Stomach (tissue), 9 donors: ENCODE results near the gene CLN5. TPM values are rescaled to one million over a fixed set of nuclear protein-coding genes. Genes with fewer than 3 reads are reported as not detected.
"Not testable (repeated sequence)": the region's sequence is repeated elsewhere in the genome, so short reads cannot be mapped to it uniquely, and the experiment has no call there.

Source experiments
- DNase-seq, 2 donors: peaks; one replicate each; pipeline versions ENCODE4 v3.0.0 to v3.0.0-alpha.2; 2013 to 2019
- H3K27ac ChIP-seq, 5 donors: fragments of 200-600 bp in 4 of 5; sonication (generic) in 4 of 5; one replicate each; pipeline ENCODE4 v1.5.1; 2013 to 2019; ENCODE audit warnings: mild to moderate bottlenecking in 1 of 5, moderate library complexity in 1 of 5
- H3K27me3 ChIP-seq, 3 donors: fragments of 200-600 bp; sonication (generic); one replicate each; pipeline ENCODE4 v1.5.1; 2017 to 2019; ENCODE audit warnings: mixed run types in 1 of 3
- H3K36me3 ChIP-seq, 4 donors: fragments of 200-600 bp; sonication (generic); 1 replicate in 3 of 4; 2 replicates in 1 of 4; pipeline ENCODE4 v1.5.1; 2016 to 2019
- H3K4me1 ChIP-seq, 4 donors: fragments of 200-600 bp; sonication (generic); one replicate each; pipeline ENCODE4 v1.5.1; 2016 to 2019
- H3K4me3 ChIP-seq, 4 donors: fragments of 200-600 bp; sonication (generic) in 3 of 4; one replicate each; pipeline ENCODE4 v1.5.1; 2016 to 2019; ENCODE audit warnings: mild to moderate bottlenecking in 1 of 4
- H3K9me3 ChIP-seq, 4 donors: fragments of 200-600 bp; sonication (generic); one replicate each; pipeline ENCODE4 v1.5.1; 2016 to 2019
- CTCF ChIP-seq, 7 experiments: fragments of 450-650 bp in 4 of 7; fragments of 200-600 bp in 3 of 7; sonication (generic) in 3 of 7; IDR thresholded peaks; one replicate each; pipeline ENCODE4 v1.5.1; 2016 to 2019; ENCODE audit warnings: antibody characterized with exemption in 7 of 7, control low read depth in 2 of 7, mild to moderate bottlenecking in 1 of 7
- EP300 ChIP-seq: sonication (generic); formaldehyde crosslinking; IDR thresholded peaks from one replicate; pipeline ENCODE4 v1.6.1; 2017; ENCODE audit warnings: antibody characterized with exemption
- POLR2A ChIP-seq, 4 donors: fragments of 450-650 bp; IDR thresholded peaks; one replicate each; pipeline ENCODE4 v1.6.1; 2016; ENCODE audit warnings: antibody characterized with exemption in 4 of 4, control low read depth in 2 of 4, mild to moderate bottlenecking in 1 of 4, moderate library complexity in 1 of 4
- POLR2AphosphoS5 ChIP-seq, 3 donors: sonication (generic); formaldehyde crosslinking; IDR thresholded peaks; one replicate each; pipeline ENCODE4 v1.6.1; 2016; ENCODE audit warnings: antibody characterized with exemption in 3 of 3
- WGBS, 5 donors: extraction: QIAGEN DNeasy Blood & Tissue Kit in 3 of 5; methylation state at CpG; one replicate each; pipeline versions ENCODE4 v1.1.5 to v1.1.7; 2013 to 2018; 5-methylcytosine and 5-hydroxymethylcytosine counted together
- intact Hi-C: fragments of 100-400 bp; cut with DNase I; formaldehyde crosslinking; loops from one replicate; pipeline ENCODE4 v1.15.1; 2023; ENCODE audit warnings: low total_unique reads
- polyA plus RNA-seq, 3 donors: library from polyadenylated mRNA; stranded (reverse); fragments of 200-250 nt; gene quantifications; one replicate each; pipeline ENCODE4 v1.2.3, GENCODE V29; 2013
- total RNA-seq, 5 donors: library from RNA; depleted of rRNA; stranded (reverse); fragments of >200 nt; gene quantifications; one replicate each; pipeline versions ENCODE4 v1.1.0 to v1.2.3, GENCODE V29; 2014 to 2016
- donor health status: healthy with polysubstance abuse.
- donor health status: Bipolar disorder and iron deficiency.
- donor health status: healthy.

The CLN5 gene
- total and polyA plus RNA-seq, 8 donors = under 0.01 to 84.3 (median 17.6) TPM

GRCh38 chr13:76954538-76954937 is 37.3 kb upstream of the CLN5 start:
- DNase-seq = no peak
- no peaks in the 10 kb centered on the region for H3K36me3 ChIP-seq
- peaks cover 0 to 19% (median 0%) of the 10 kb centered on the region in 3 donors for H3K27me3 ChIP-seq
- intact Hi-C loops = no loop called here
- H3K9me3 ChIP-seq = peaks cover 0 to 8% (median 6%) of the 10 kb centered on the region in 4 donors
- no peak overlapping the region for H3K27ac ChIP-seq
- TF ChIP-seq POLR2A (IDR thresholded peaks at IDR 0.05) (no peak), CTCF (IDR thresholded peaks at IDR 0.05) (no peak), EP300 (no peak), POLR2AphosphoS5 (IDR thresholded peaks at IDR 0.05) (no peak)
- no peak overlapping the region for H3K4me3 ChIP-seq
- H3K4me1 ChIP-seq = no peaks in the 10 kb centered on the region
- WGBS, 5 donors = 67 to 85% (median 76%) methylated on average over 3 to 6 of the region's 6 CpGs

GRCh38 chr13:76955193-76955592 is 36.7 kb upstream of the CLN5 start:
- TF ChIP-seq CTCF (IDR thresholded peaks at IDR 0.05) = no peak
- TF ChIP-seq EP300 = no peak
- no peak for TF ChIP-seq POLR2A (IDR thresholded peaks at IDR 0.05)
- no peak for TF ChIP-seq POLR2AphosphoS5 (IDR thresholded peaks at IDR 0.05)
- Histone ChIP-seq H3K9me3 (peaks cover 0 to 15% (median 12%) of the 10 kb centered on the region in 4 donors), H3K36me3 (no peaks in the 10 kb centered on the region), H3K4me1 (no peaks in the 10 kb centered on the region), H3K27me3 (peaks cover 0 to 19% (median 0%) of the 10 kb centered on the region in 3 donors), H3K4me3 (no peak overlapping the region), H3K27ac (no peak overlapping the region)
- 77 to 87% (median 79%) methylated on average over 4 of the region's 4 CpGs for WGBS, 5 donors
- intact Hi-C loops = no loop called here
- DNase-seq = no peak

- WGBS, 5 donors = 86 to 93% (median 91%) methylated on average over 5 of the region's 5 CpGs
- intact Hi-C loops = no loop called here
Observed at GRCh38 chr13:76955661-76956060, 36.2 kb upstream of the CLN5 start.

GRCh38 chr13:76958841-76959432 is 32.9 kb upstream of the CLN5 start:
- WGBS, 5 donors = 70 to 85% (median 76%) methylated on average over 4 of the region's 4 CpGs
- no peak for TF ChIP-seq EP300
- no peak for TF ChIP-seq POLR2A (IDR thresholded peaks at IDR 0.05)
- TF ChIP-seq CTCF (IDR thresholded peaks at IDR 0.05) = no peak
- no peak for TF ChIP-seq POLR2AphosphoS5 (IDR thresholded peaks at IDR 0.05)
- H3K36me3 ChIP-seq = no peaks in the 10 kb centered on the region

More at GRCh38 chr13:76955661-76956060, 36.2 kb upstream of the CLN5 start:
- peaks cover 0 to 19% (median 0%) of the 10 kb centered on the region in 3 donors for H3K27me3 ChIP-seq
- H3K36me3 ChIP-seq = no peaks in the 10 kb centered on the region
- peaks cover 0 to 20% (median 17%) of the 10 kb centered on the region in 4 donors for H3K9me3 ChIP-seq
- H3K27ac ChIP-seq = no peak overlapping the region
- H3K4me1 ChIP-seq = no peaks in the 10 kb centered on the region
- no peak for DNase-seq
- H3K4me3 ChIP-seq = no peak overlapping the region
- TF ChIP-seq CTCF (IDR thresholded peaks at IDR 0.05) (no peak), EP300 (no peak), POLR2A (IDR thresholded peaks at IDR 0.05) (no peak), POLR2AphosphoS5 (IDR thresholded peaks at IDR 0.05) (no peak)

GRCh38 chr13:76959734-76960133 is 32.1 kb upstream of the CLN5 start:
- H3K27me3 ChIP-seq, H3K27ac ChIP-seq, intact Hi-C loops, H3K4me3 ChIP-seq, H3K36me3 ChIP-seq, DNase-seq, H3K4me1 ChIP-seq: not testable (repeated sequence)
- peaks cover 0 to 27% (median 21%) of the 10 kb centered on the region in 4 donors for H3K9me3 ChIP-seq

More at GRCh38 chr13:76958841-76959432, 32.9 kb upstream of the CLN5 start:
- H3K27ac ChIP-seq = no peak overlapping the region
- H3K4me1 ChIP-seq = no peaks in the 10 kb centered on the region
- intact Hi-C loops = no loop called here
- no peak overlapping the region for H3K4me3 ChIP-seq
- H3K27me3 ChIP-seq = peaks cover 0 to 4% (median 0%) of the 10 kb centered on the region in 3 donors
- peaks cover 0 to 27% (median 21%) of the 10 kb centered on the region in 4 donors for H3K9me3 ChIP-seq
- no peak for DNase-seq
